GM23338 (cell line): ENCODE data around the gene ZCCHC17. TPM values are rescaled to one million over a fixed set of nuclear protein-coding genes. Genes with fewer than 3 reads are reported as not detected.

ENCODE experiments used
- CREB1 ChIP-seq: fragments of 250-450 bp; sonication (Bioruptor Pico); IDR thresholded peaks from 2 replicates; pipeline ENCODE4 v1.5.0; 2020; ENCODE audit warnings: low read depth, mild to moderate bottlenecking, moderate library complexity
- CTCF ChIP-seq, 2 experiments: fragments of 200-600 bp in 1 of 2; sonication (generic) in 1 of 2; conservative IDR thresholded peaks; 2 replicates each; pipeline versions ENCODE4 v1.5.1 to v1.6.1; 2016 to 2017; ENCODE audit warnings: antibody characterized with exemption in 2 of 2, low read depth in 2 of 2, mild to moderate bottlenecking in 2 of 2, moderate library complexity in 1 of 2
- ETS1 ChIP-seq: IDR thresholded peaks from 2 replicates; pipeline ENCODE4 v1.6.1; 2016; ENCODE audit warnings: antibody characterized with exemption
- EZH2 ChIP-seq: fragments of 200-600 bp; sonication (generic); IDR thresholded peaks from one replicate; pipeline ENCODE4 v1.8.0; 2017; ENCODE audit warnings: antibody characterized with exemption, mild to moderate bottlenecking, low read depth; ENCODE audit not compliant: unreplicated experiment
- JUNB ChIP-seq: IDR thresholded peaks from one replicate; pipeline ENCODE4 v1.6.1; 2016; ENCODE audit warnings: antibody characterized with exemption; ENCODE audit not compliant: unreplicated experiment
- NANOG ChIP-seq: IDR thresholded peaks from 2 replicates; pipeline ENCODE4 v1.6.1; 2016; ENCODE audit warnings: antibody characterized with exemption, borderline replicate concordance
- POLR2AphosphoS5 ChIP-seq: IDR thresholded peaks from 2 replicates; pipeline ENCODE4 v1.6.1; 2016; ENCODE audit warnings: antibody characterized with exemption, low read depth
- REST ChIP-seq: IDR thresholded peaks from one replicate; pipeline ENCODE4 v1.6.1; 2018; ENCODE audit warnings: antibody characterized with exemption; ENCODE audit not compliant: unreplicated experiment
- ZNF331 ChIP-seq: fragments of 250-450 bp; sonication (Bioruptor Pico); IDR thresholded peaks from 2 replicates; pipeline ENCODE4 v1.5.0; 2020; ENCODE audit warnings: low read depth, mild to moderate bottlenecking, moderate library complexity
- ZNF462 ChIP-seq: fragments of 250-450 bp; sonication (Bioruptor Pico); IDR thresholded peaks from 2 replicates; pipeline ENCODE4 v1.5.0; 2020; ENCODE audit warnings: mild to moderate bottlenecking, moderate library complexity
- polyA plus RNA-seq: library from polyadenylated mRNA; unstranded; fragments of >200 nt; fragmentation: Nextera tagmentation; extraction: Ambion mirVana; gene quantifications from 2 replicates; pipeline ENCODE4 v1.2.1, GENCODE V29; 2016
- total RNA-seq: library from RNA; depleted of rRNA; stranded (reverse); fragments of >200 nt; shearing (Covaris generic); gene quantifications from 2 replicates; pipeline ENCODE4 v1.2.3, GENCODE V29; 2014

ZCCHC17 gene
- total and polyA plus RNA-seq, 2 experiments from 2014 or later, result 40.1 to 134 TPM

- no peak for TF ChIP-seq ZNF462
- no peak for TF ChIP-seq EZH2
- TF ChIP-seq CTCF (conservative IDR thresholded peaks at IDR 0.05; ENCODE audit: low read depth in 2 of 2), result no peak
- TF ChIP-seq ZNF331 (CRISPR knock-in tag), result no peak
- TF ChIP-seq POLR2AphosphoS5, result no peak
- TF ChIP-seq JUNB, result no peak
- no peak for TF ChIP-seq ETS1
- TF ChIP-seq CREB1, result no peak
- no peak for TF ChIP-seq REST
- TF ChIP-seq NANOG, result no peak
These were observed 77.8 kb downstream of the ZCCHC17 start (continued) for GRCh38 chr1:31374511-31375196.
